ENCODE data around the gene AVL9. TPM values are rescaled to one million over a fixed set of nuclear protein-coding genes. Genes with fewer than 3 reads are reported as not detected.

AVL9 gene
- total RNA-seq, 1 donor, result 22.7 TPM

DNA sequence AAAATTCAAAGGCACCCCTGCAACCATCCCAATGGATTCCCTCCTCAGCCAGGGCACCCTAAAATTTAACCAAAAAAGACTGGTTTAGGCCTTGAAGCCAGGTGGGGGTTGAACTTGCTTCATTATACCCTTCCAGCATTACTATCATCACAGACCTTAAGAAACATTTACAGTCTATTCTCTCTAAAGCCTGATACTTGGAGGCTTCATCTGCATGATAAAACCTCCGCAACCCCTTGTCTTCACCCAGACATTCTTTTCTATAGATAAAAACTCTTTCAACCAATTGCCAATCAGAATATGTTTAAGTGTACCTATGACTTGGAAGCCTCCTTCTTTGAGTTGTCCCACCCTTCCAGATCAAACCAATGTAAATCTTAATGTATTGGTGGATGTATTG is 17.9 kb downstream of the AVL9 start:
- Histone ChIP-seq H3K9me3 (ENCODE audit: low read depth, low read length) (no peaks in the 10 kb centered on the region), H3K27me3 (ENCODE audit: insufficient read depth, low read length) (no peaks in the 10 kb centered on the region), H3K4me1 (ENCODE audit: insufficient read depth, low read length) (peaks cover 6% of the 10 kb centered on the region), H3K4me3 (ENCODE audit: low read length) (no peak overlapping the region)

DNA sequence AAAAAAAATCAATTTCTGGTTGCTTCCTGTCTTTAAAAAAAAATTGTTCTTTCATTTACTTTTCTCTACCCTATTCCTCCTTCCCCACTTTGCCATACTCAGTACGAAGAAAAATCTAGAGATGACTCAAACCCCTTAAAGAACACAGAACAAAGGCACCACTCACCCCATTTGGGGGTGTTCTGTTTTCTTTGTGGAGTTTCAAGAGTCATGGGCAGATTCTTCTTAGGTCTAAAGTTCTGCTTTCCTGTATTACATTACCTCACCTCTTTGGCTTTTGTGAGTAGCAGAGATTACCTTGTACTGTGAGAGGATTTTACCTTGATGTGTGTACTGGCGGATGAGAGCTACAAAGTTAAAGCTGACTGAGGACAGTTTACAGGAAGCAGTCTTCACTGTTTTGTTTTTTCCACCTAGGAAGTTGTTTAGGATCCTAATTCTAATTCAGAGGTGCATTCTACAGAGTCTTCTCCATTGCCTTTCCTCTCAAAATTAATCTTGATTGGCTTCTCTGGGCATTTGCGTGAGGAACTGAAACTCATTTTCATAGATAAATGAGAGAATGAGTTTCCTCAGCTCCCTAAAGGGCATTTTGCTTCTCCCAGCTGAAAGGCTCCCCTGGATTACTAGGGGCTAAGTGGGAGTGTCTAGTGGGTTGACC is 20.7 kb downstream of the AVL9 start:
- H3K9me3 ChIP-seq (ENCODE audit: low read depth, low read length), result peaks cover 11% of the 10 kb centered on the region
- peaks cover 6% of the 10 kb centered on the region for H3K4me1 ChIP-seq (ENCODE audit: insufficient read depth, low read length)
- H3K4me3 ChIP-seq (ENCODE audit: low read length), result no peak overlapping the region
- no peaks in the 10 kb centered on the region for H3K27me3 ChIP-seq (ENCODE audit: insufficient read depth, low read length)

DNA sequence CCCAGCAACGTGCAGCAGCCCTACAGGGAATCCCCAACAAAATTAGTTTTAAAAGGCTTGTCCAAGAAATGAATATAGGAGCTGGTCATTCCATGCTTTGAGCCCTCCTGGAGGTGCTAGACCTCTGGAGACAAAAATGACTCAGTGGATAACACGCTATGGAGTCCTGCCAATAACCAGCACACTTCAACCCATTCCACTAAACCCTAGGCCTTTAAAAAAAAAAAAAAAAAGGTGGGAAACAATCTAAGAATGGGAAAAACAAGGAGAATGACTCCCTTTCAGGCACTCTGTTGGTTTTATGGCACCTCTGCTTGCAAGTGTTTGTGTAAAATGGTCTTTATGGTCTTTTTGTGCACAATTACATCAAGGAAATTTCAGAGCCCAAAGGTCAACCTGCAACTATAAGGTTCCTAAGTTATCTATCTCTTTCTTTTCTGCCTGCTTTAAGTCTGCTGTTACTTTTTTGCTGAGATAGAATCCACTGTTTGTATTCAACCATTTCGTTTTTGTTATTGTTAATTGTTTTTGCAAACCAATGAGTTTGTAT is 21.3 kb downstream of the AVL9 start:
- peaks cover 11% of the 10 kb centered on the region for H3K9me3 ChIP-seq (ENCODE audit: low read depth, low read length)
- H3K4me3 ChIP-seq (ENCODE audit: low read length), result no peak overlapping the region
- no peaks in the 10 kb centered on the region for H3K27me3 ChIP-seq (ENCODE audit: insufficient read depth, low read length)
- peaks cover 6% of the 10 kb centered on the region for H3K4me1 ChIP-seq (ENCODE audit: insufficient read depth, low read length)

DNA sequence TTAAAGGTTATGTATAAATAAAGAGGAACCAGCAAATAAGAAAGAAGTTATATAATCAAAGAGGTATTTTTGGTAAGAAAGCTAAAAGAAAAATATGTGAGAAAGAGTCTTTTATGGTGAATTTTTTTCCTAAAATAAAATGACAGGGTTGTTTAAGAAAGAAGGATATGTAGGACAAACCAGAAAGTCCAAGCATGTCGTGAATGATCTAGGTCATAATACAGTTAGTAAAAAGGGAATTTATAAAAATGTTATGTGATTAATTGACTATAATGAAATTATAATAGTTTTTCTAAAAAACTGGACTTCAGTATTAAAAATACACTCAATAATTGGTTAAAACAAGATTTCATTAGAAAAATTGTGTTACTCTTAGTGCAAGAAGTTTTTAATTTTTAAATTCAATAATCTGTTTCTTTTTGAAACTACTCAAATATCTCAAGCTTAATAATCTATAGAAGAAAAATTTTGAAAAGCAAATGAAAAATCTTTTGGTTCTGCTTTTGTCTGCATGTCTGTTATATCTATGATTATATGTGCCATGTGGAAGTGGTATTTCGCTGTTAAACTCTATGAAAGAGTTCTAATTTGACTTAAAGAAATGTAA is 23.3 kb downstream of the AVL9 start:
- H3K27me3 ChIP-seq (ENCODE audit: insufficient read depth, low read length), result no peaks in the 10 kb centered on the region
- no peak overlapping the region for H3K4me3 ChIP-seq (ENCODE audit: low read length)
- H3K4me1 ChIP-seq (ENCODE audit: insufficient read depth, low read length), result peaks cover 6% of the 10 kb centered on the region
- H3K9me3 ChIP-seq (ENCODE audit: low read depth, low read length), result peaks cover 11% of the 10 kb centered on the region

DNA sequence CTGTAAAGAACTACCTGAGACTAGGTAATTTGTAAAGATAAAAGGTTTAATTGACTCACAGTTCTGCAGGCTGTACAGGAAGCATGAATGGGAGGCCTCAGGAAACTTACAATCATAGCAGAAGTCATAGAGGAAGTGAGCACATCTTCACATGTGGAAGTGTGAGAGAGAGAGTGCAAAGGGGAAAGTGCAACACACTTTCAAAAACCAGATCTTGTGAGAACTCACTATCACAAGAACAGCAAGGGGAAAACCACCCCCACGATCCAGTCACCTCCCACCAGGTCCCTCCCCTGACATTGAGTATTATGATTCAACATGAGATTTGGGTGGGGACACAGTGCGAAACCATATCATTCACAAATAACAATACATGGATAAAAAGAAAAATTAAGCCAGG is 24.5 kb downstream of the AVL9 start:
- peaks cover 6% of the 10 kb centered on the region for H3K4me1 ChIP-seq (ENCODE audit: insufficient read depth, low read length)
- no peak overlapping the region for H3K4me3 ChIP-seq (ENCODE audit: low read length)
- H3K27me3 ChIP-seq (ENCODE audit: insufficient read depth, low read length), result no peaks in the 10 kb centered on the region
- peaks cover 11% of the 10 kb centered on the region for H3K9me3 ChIP-seq (ENCODE audit: low read depth, low read length)

DNA sequence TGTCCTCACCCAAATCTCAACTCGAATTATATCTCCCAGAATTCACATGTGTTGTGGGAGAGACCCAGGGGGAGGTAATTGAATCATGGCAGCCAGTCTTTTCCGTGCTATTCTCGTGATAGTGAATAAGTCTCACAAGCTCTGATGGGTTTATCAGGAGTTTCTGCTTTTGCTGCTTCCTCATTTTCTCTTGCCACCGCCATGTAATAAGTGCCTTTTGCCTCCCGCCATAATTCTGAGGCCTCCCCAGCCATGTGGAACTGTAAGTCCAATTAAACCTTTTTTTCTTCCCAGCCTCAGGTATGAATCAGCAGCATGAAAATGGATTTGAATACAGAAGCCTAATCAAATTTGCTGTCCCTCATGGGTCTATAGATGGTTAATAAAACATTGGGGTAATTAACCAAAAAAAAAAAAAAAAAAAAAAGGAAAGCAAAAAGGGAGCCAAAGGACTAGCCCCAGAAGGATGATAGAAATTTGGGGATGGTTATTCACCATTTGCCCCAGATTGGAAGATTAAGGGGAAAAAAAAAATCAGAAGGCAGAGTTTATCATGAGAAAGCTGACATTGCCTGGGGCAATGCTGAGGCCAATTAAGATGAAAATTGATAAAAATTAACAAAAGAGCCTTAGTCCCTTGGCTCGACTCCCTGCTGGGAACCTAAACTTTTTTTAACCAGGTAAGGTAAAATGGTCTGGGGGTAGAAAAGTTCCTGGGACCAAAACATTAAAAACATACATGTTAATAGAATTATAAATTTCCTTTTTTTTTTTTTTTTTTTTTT is 27.6 kb downstream of the AVL9 start:
- Histone ChIP-seq H3K27me3 (ENCODE audit: insufficient read depth, low read length) (no peaks in the 10 kb centered on the region), H3K4me3 (ENCODE audit: low read length) (no peak overlapping the region), H3K9me3 (ENCODE audit: low read depth, low read length) (peaks cover 11% of the 10 kb centered on the region), H3K4me1 (ENCODE audit: insufficient read depth, low read length) (no peaks in the 10 kb centered on the region)

DNA sequence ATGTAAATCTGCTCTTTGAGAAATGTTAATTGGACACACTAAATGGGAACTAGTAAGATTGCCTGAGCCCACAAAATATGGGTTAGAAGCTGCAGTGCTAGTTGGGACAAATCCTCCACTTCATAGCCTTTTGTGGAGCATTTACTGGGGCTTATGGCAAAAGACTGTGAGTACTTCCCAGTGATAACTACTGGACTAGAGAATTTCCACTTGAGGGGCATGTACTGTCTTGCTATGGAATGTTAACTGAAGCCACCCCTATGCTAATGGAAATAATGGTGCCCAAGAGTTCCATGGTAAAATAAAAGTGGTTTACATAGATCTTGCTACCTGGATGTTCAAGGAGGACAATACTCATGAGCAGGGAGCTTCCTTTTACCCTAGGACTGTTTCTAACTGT is 29.3 kb downstream of the AVL9 start:
- Histone ChIP-seq H3K27me3 (ENCODE audit: insufficient read depth, low read length) (no peaks in the 10 kb centered on the region), H3K4me3 (ENCODE audit: low read length) (no peak overlapping the region), H3K4me1 (ENCODE audit: insufficient read depth, low read length) (no peaks in the 10 kb centered on the region), H3K9me3 (ENCODE audit: low read depth, low read length) (peaks cover 10% of the 10 kb centered on the region)

DNA sequence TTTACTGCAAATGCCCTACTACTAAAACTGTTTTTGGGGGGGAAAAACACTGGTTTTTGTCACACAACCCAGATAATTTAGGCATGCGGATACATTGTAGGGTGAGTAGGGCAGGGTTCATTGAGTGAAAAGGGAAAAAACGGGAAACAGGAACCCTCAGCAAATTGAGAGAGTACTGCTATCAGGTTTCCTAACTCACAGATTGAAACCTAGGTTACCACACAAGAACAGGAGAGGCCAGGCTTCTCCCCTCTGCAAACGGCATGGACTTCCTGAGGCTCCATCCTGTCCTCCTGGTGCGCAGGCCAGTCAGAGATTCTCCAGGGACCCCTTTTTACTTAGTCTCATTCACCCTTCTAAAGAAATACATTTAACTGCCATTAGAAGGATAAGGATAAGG is 30.6 kb downstream of the AVL9 start:
- Histone ChIP-seq H3K4me1 (ENCODE audit: insufficient read depth, low read length) (no peaks in the 10 kb centered on the region), H3K9me3 (ENCODE audit: low read depth, low read length) (no peaks in the 10 kb centered on the region), H3K4me3 (ENCODE audit: low read length) (no peak overlapping the region), H3K27me3 (ENCODE audit: insufficient read depth, low read length) (no peaks in the 10 kb centered on the region)

DNA sequence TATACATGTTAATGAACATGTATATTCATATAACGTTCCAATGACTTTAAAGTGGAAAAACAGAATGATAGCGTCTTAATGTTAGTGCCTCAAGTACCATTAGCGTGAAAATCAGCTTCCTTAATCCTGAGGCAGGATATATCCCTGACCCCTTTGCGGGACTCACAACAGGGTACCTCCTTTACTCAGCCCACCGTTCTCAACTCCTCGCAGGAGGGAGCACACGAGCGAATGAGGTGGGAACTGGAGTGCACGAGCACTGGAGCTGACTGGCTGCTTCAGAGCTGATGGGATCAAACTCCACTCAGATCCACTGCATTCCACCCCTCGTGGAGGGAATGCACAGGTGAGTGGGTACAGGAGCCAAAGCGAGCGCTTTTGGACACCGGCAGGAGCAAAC is 36.1 kb downstream of the AVL9 start:
- Histone ChIP-seq H3K4me3 (ENCODE audit: low read length) (no peak overlapping the region), H3K4me1 (ENCODE audit: insufficient read depth, low read length) (no peaks in the 10 kb centered on the region), H3K27me3 (ENCODE audit: insufficient read depth, low read length) (no peaks in the 10 kb centered on the region), H3K9me3 (ENCODE audit: low read depth, low read length) (no peaks in the 10 kb centered on the region)

DNA sequence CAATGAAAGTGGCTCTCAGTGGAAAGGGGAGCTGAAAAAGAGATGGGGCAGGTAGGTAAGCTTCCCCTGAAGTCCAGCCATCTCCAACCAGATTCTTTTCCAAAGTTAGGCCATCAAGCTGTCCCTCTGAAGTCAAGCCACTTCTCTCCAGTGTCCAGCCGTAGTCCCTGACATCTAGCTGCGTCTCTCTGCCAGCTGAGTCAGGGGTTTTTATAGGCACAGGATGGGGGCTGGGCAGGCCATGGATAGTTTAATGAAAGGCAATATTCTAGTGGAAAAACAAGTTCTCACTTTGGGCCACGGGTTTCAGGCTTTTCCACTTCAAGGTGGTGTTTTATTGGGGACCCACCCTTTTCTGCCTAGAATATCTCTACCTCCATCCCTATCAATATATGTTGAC is 36.8 kb downstream of the AVL9 start:
- Histone ChIP-seq H3K9me3 (ENCODE audit: low read depth, low read length) (no peaks in the 10 kb centered on the region), H3K27me3 (ENCODE audit: insufficient read depth, low read length) (no peaks in the 10 kb centered on the region), H3K4me3 (ENCODE audit: low read length) (no peak overlapping the region), H3K4me1 (ENCODE audit: insufficient read depth, low read length) (no peaks in the 10 kb centered on the region)

DNA sequence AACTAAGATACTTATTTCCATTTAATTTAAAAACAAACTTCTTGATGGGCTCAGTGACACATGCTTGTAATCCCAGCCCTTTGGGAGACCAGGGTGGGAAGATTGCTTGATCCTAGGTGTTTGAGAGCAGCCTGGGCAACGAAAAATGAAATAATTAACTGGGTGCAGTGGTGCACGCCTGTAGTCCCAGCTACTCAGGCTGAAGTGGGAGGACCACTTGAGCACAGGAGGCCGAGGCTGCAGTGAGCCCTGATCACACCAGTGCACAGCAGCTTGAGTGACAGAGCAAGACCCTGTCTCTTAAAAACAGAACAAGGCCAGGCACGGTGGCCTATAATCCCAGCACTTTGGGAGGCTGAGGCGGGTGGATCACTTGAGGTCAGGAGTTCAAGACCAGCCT is 37.4 kb downstream of the AVL9 start:
- H3K9me3 ChIP-seq (ENCODE audit: low read depth, low read length), result no peaks in the 10 kb centered on the region
- no peak overlapping the region for H3K4me3 ChIP-seq (ENCODE audit: low read length)
- no peaks in the 10 kb centered on the region for H3K4me1 ChIP-seq (ENCODE audit: insufficient read depth, low read length)

DNA sequence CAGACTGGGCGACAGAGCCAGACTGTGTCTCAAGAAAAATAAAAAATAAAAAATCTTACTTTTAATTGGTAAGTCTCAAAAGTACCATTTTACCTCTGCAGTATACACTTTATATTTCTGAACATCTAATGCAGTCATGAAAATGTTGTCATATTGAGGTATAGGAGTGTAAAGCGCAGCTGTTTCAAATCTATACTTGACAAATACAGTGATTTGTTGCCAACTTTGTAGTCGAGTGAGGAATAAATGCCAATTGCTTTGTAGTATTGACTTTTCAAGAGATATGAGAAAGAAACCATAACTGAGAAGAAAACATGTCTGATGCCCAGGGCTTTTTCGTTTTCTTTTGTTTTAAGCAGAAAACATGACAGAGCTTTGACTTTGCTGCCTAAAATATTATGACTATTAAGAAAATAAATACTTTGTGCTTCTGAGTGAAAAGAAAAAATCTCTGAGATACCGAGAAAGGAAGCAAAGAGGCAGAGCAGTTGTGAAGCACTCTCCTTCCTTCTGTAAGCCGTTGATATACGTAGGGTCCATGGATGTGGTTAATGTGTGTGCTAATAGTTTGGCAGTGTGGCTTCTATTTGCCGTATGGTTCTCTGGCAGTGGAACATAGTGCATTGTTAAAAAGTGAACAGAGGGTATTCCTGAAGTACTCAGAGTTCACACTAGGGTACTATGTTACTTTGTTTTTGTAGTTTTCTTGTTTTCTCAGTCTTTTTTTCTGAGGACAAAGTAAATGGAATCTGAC is 38.2 kb downstream of the AVL9 start:
- Histone ChIP-seq H3K27me3 (ENCODE audit: insufficient read depth, low read length) (no peaks in the 10 kb centered on the region), H3K4me1 (ENCODE audit: insufficient read depth, low read length) (no peaks in the 10 kb centered on the region), H3K9me3 (ENCODE audit: low read depth, low read length) (no peaks in the 10 kb centered on the region), H3K4me3 (ENCODE audit: low read length) (no peak overlapping the region)

More for the DNA sequence above, 37.4 kb downstream of the AVL9 start:
- no peaks in the 10 kb centered on the region for H3K27me3 ChIP-seq (ENCODE audit: insufficient read depth, low read length)

DNA sequence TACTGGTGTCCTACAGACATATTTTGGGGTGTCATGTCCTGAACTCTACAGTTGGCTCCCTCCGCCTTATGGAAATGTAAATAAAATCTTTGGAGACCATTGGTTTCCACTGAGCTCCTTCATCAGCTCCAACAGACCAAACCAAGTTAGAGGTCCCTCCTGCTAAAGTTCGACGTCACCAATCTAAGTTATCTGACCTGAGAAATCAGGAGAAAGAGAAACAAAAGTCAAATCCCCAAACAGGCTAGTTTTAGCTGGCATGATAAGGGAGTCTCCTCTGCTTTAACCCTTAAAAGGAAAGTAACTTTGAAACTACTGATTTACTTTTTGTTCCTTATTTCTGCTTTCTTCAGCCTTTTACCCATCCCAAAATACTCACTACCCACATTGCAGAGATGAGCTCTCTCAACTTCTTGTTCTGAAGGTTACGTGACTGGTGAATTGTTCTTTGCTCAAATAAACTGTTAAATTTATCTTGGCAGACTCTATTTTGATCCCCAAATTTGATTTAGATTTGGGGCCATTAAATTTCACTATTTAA is 39.9 kb downstream of the AVL9 start:
- no peaks in the 10 kb centered on the region for H3K9me3 ChIP-seq (ENCODE audit: low read depth, low read length)
- H3K4me1 ChIP-seq (ENCODE audit: insufficient read depth, low read length), result no peaks in the 10 kb centered on the region
- H3K4me3 ChIP-seq (ENCODE audit: low read length), result no peak overlapping the region
- H3K27me3 ChIP-seq (ENCODE audit: insufficient read depth, low read length), result no peaks in the 10 kb centered on the region

DNA sequence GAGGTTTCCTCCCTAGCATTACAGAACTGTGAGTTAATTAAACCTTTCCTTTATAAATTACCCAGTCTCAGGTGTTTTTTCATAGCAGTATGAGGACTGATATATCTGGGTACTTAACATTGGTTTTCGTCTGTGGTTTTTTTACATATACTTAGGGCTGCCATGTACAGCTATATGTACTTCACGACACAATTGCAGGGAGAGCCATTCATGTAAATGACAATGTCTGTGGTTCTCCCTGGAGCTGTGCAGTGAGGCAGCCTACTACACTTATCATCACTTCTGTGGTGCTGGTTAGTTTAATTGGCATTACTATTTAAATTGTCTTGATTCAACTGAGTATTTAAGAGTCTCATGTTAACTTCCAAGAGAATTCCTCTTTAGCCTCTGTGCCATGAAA is 40.7 kb downstream of the AVL9 start:
- Histone ChIP-seq H3K27me3 (ENCODE audit: insufficient read depth, low read length) (no peaks in the 10 kb centered on the region), H3K9me3 (ENCODE audit: low read depth, low read length) (no peaks in the 10 kb centered on the region), H3K4me3 (ENCODE audit: low read length) (no peak overlapping the region), H3K4me1 (ENCODE audit: insufficient read depth, low read length) (no peaks in the 10 kb centered on the region)

DNA sequence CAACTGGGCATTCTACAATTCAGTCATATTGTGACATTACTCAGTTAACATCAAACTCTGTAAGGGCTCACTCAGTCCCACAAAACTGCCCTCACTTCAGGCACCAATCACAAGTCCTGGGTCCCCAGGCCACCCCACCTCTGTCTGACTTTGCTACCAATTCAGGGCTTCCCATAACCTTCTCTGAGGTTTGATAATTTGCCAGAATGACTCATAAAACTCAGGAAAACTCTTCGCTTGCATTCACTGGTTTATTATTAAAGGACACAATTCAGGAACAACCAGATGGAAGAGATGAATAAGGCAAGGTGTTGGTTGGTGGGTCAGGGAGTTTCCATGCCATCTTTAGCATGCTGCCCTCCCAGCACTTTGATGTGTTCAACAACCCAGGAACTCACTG is 41.3 kb downstream of the AVL9 start:
- H3K27me3 ChIP-seq (ENCODE audit: insufficient read depth, low read length), result no peaks in the 10 kb centered on the region
- no peaks in the 10 kb centered on the region for H3K4me1 ChIP-seq (ENCODE audit: insufficient read depth, low read length)
- H3K9me3 ChIP-seq (ENCODE audit: low read depth, low read length), result no peaks in the 10 kb centered on the region
- no peak overlapping the region for H3K4me3 ChIP-seq (ENCODE audit: low read length)
